Measurements from ENCODE around the gene FOXJ1. TPM values are rescaled to one million over a fixed set of nuclear protein-coding genes. Genes with fewer than 3 reads are reported as not detected.

FOXJ1 gene
- 0.10 TPM for polyA plus RNA-seq (2012; ENCODE audit: insufficient read length, low read depth)

- TF ChIP-seq SIN3A (IDR thresholded peaks at IDR 0.05; ENCODE audit: borderline replicate concordance, insufficient read depth, low read length) (peak; percentile 99), REST (IDR thresholded peaks at IDR 0.05; ENCODE audit: insufficient read depth in 1 of 2, low read depth in 2 of 2, low read length in 2 of 2) (no peak; a peak in 1 of 4 replicates), POLR2AphosphoS5 (IDR thresholded peaks at IDR 0.05; ENCODE audit: low read depth, low read length) (no peak), TAF1 (IDR thresholded peaks at IDR 0.05; ENCODE audit: borderline replicate concordance, insufficient read depth, low read length) (no peak), FOXP2 (optimal IDR thresholded peaks at IDR 0.05; ENCODE audit: borderline replicate concordance, extremely low read depth, extremely low read length, insufficient read depth) (peak; percentile 59)
These were observed at the start of gene FOXJ1 for GRCh38 chr17:76141212-76142038. FOXJ1 (minus strand) TSS chr17:76141245; CDS start chr17:76140395, 850 bp downstream.

- TF ChIP-seq REST (IDR thresholded peaks at IDR 0.05; ENCODE audit: insufficient read depth in 1 of 2, low read depth in 2 of 2, low read length in 2 of 2), result no peak
- TF ChIP-seq POLR2AphosphoS5 (IDR thresholded peaks at IDR 0.05; ENCODE audit: low read depth, low read length), result no peak
- TF ChIP-seq FOXP2 (optimal IDR thresholded peaks at IDR 0.05; ENCODE audit: borderline replicate concordance, extremely low read depth, extremely low read length, insufficient read depth), result no peak
These were observed 48.7 kb upstream of the FOXJ1 start for GRCh38 chr17:76189741-76190140.

GRCh38 chr17:76189247-76189646 is 48.2 kb upstream of the FOXJ1 start:
- no peak for TF ChIP-seq TAF1 (IDR thresholded peaks at IDR 0.05; ENCODE audit: borderline replicate concordance, insufficient read depth, low read length)
- no peak for TF ChIP-seq POLR2AphosphoS5 (IDR thresholded peaks at IDR 0.05; ENCODE audit: low read depth, low read length)
- no peak for TF ChIP-seq REST (IDR thresholded peaks at IDR 0.05; ENCODE audit: insufficient read depth in 1 of 2, low read depth in 2 of 2, low read length in 2 of 2)
- no peak for TF ChIP-seq FOXP2 (optimal IDR thresholded peaks at IDR 0.05; ENCODE audit: borderline replicate concordance, extremely low read depth, extremely low read length, insufficient read depth)
- no peak for TF ChIP-seq SIN3A (IDR thresholded peaks at IDR 0.05; ENCODE audit: borderline replicate concordance, insufficient read depth, low read length)

GRCh38 chr17:76188213-76189016 is 47.4 kb upstream of the FOXJ1 start:
- no peak for TF ChIP-seq TAF1 (IDR thresholded peaks at IDR 0.05; ENCODE audit: borderline replicate concordance, insufficient read depth, low read length)
- no peak for TF ChIP-seq REST (IDR thresholded peaks at IDR 0.05; ENCODE audit: insufficient read depth in 1 of 2, low read depth in 2 of 2, low read length in 2 of 2)
- no peak for TF ChIP-seq POLR2AphosphoS5 (IDR thresholded peaks at IDR 0.05; ENCODE audit: low read depth, low read length)
- TF ChIP-seq FOXP2 (optimal IDR thresholded peaks at IDR 0.05; ENCODE audit: borderline replicate concordance, extremely low read depth, extremely low read length, insufficient read depth), result no peak
- no peak for TF ChIP-seq SIN3A (IDR thresholded peaks at IDR 0.05; ENCODE audit: borderline replicate concordance, insufficient read depth, low read length)

Data from PFSK-1 (cell line).